GM21515 (cell line): ENCODE results near the gene CHTOP.

Source experiments
- ATAC-seq: cut with Tn5 transposase; IDR thresholded peaks from one replicate; pipeline ENCODE4 v1.9.1; 2021; ENCODE audit not compliant: unreplicated experiment

The CHTOP gene

GRCh38 chr1:153612755-153613331 lies 21.0 kb upstream of the CHTOP start, which contains the start of gene S100A16:
TSS of gene S100A16 (minus strand) at chr1:153613137. CDS start at chr1:153608151, 4,986 bp downstream.
- ATAC-seq = no peak

- ATAC-seq = no peak
Measured at GRCh38 chr1:153613406-153613805, 20.5 kb upstream of the CHTOP start.

GRCh38 chr1:153614189-153614900 lies 19.5 kb upstream of the CHTOP start:
- ATAC-seq = no peak

- ATAC-seq = no peak
Measured at GRCh38 chr1:153614906-153615305, 19.0 kb upstream of the CHTOP start.

GRCh38 chr1:153615406-153615805 lies 18.5 kb upstream of the CHTOP start:
- no peak for ATAC-seq

- no peak for ATAC-seq
Measured at GRCh38 chr1:153616144-153616916, 17.5 kb upstream of the CHTOP start, which contains the start of gene S100A14. TSS of gene S100A14 (minus strand) at chr1:153616325. CDS start at chr1:153615858, 467 bp downstream.

GRCh38 chr1:153616917-153617311 lies 17.0 kb upstream of the CHTOP start:
- no peak for ATAC-seq

GRCh38 chr1:153617663-153618062 lies 16.2 kb upstream of the CHTOP start:
- no peak for ATAC-seq

- ATAC-seq = no peak
Measured at GRCh38 chr1:153619171-153619570, 14.7 kb upstream of the CHTOP start.

GRCh38 chr1:153623101-153623500 lies 10.8 kb upstream of the CHTOP start:
- no peak for ATAC-seq

- no peak for ATAC-seq
Measured at GRCh38 chr1:153624965-153625611, 8.8 kb upstream of the CHTOP start.

- ATAC-seq = no peak
Measured at GRCh38 chr1:153626477-153626903, 7.4 kb upstream of the CHTOP start.

- no peak for ATAC-seq
Measured at GRCh38 chr1:153626904-153627714, 6.8 kb upstream of the CHTOP start, which contains the start of gene S100A13. TSS of gene S100A13 (minus strand) at chr1:153627505. CDS start at chr1:153626472, 1,033 bp downstream.

- no peak for ATAC-seq
Measured at GRCh38 chr1:153627715-153628626, 5.9 kb upstream of the CHTOP start, which contains the start of gene S100A1. TSS of gene S100A1 (plus strand) at chr1:153628434. CDS start at chr1:153630522, 2,088 bp downstream.

- ATAC-seq = no peak
Measured at GRCh38 chr1:153628638-153629342, 5.1 kb upstream of the CHTOP start.

- ATAC-seq = no peak
Measured at GRCh38 chr1:153629343-153629665, 4.6 kb upstream of the CHTOP start.

- no peak for ATAC-seq
Measured at GRCh38 chr1:153629971-153630370, 3.9 kb upstream of the CHTOP start.

- no peak for ATAC-seq
Measured at GRCh38 chr1:153630384-153630783, 3.5 kb upstream of the CHTOP start.
